HCT116 (cell line): Measurements from ENCODE around the gene KIF7.

Source experiments
- CBX3 ChIP-seq: IDR thresholded peaks from 2 replicates; pipeline ENCODE4 v1.6.1; 2012; ENCODE audit warnings: low read depth
- CEBPB ChIP-seq: IDR thresholded peaks from 2 replicates; pipeline ENCODE4 v1.6.1; 2012; ENCODE audit warnings: low read depth
- CTCF ChIP-seq, 3 experiments: fragments of 200-600 bp in 1 of 3; sonication (generic) in 1 of 3; IDR thresholded peaks in 2 of 3; conservative IDR thresholded peaks in 1 of 3; 2 replicates each; pipeline ENCODE4 v1.5.1; 2012 to 2017; ENCODE audit warnings: low read depth in 2 of 3, low read length in 2 of 3, antibody characterized with exemption in 1 of 3, borderline replicate concordance in 1 of 3, control low read depth in 1 of 3, mild to moderate bottlenecking in 1 of 3, mixed read lengths in 1 of 3, mixed run types in 1 of 3, moderate library complexity in 1 of 3; ENCODE audit not compliant: insufficient read depth in 1 of 3
- EZH2 ChIP-seq: fragments of 200-600 bp; sonication (generic); IDR thresholded peaks from 2 replicates; pipeline ENCODE4 v1.6.1; 2017; ENCODE audit warnings: antibody characterized with exemption, mixed run types
- EZH2phosphoT487 ChIP-seq: fragments of 200-600 bp; IDR thresholded peaks from 2 replicates; pipeline ENCODE4 v1.6.1; 2018; ENCODE audit warnings: antibody characterized with exemption, borderline replicate concordance
- POLR2A ChIP-seq: IDR thresholded peaks from 2 replicates; pipeline ENCODE4 v1.7.0; 2011; ENCODE audit warnings: borderline replicate concordance; ENCODE audit not compliant: insufficient read depth, insufficient read length; ENCODE audit errors: extremely low read depth
- POLR2AphosphoS5 ChIP-seq: IDR thresholded peaks from 2 replicates; pipeline ENCODE4 v1.6.1; 2011; ENCODE audit warnings: mild to moderate bottlenecking, low read depth, low read length, moderate library complexity
- SIN3A ChIP-seq: IDR thresholded peaks from 2 replicates; pipeline ENCODE4 v1.6.1; 2012; ENCODE audit warnings: low read depth
- TCF7L2 ChIP-seq: IDR thresholded peaks from 2 replicates; pipeline ENCODE4 v1.7.0; 2011; ENCODE audit warnings: borderline replicate concordance, inconsistent platforms; ENCODE audit not compliant: insufficient read depth, insufficient read length; ENCODE audit errors: extremely low read depth
- ZBTB33 ChIP-seq: IDR thresholded peaks from 2 replicates; pipeline ENCODE4 v1.6.1; 2011; ENCODE audit warnings: mild to moderate bottlenecking, low read length, moderate library complexity; ENCODE audit not compliant: insufficient replicate concordance; ENCODE audit errors: extremely low read depth
- TF ChIP-seq, protein P1 (sequence below): IDR thresholded peaks from 2 replicates; pipeline ENCODE4 v1.6.1; 2012

DNA sequence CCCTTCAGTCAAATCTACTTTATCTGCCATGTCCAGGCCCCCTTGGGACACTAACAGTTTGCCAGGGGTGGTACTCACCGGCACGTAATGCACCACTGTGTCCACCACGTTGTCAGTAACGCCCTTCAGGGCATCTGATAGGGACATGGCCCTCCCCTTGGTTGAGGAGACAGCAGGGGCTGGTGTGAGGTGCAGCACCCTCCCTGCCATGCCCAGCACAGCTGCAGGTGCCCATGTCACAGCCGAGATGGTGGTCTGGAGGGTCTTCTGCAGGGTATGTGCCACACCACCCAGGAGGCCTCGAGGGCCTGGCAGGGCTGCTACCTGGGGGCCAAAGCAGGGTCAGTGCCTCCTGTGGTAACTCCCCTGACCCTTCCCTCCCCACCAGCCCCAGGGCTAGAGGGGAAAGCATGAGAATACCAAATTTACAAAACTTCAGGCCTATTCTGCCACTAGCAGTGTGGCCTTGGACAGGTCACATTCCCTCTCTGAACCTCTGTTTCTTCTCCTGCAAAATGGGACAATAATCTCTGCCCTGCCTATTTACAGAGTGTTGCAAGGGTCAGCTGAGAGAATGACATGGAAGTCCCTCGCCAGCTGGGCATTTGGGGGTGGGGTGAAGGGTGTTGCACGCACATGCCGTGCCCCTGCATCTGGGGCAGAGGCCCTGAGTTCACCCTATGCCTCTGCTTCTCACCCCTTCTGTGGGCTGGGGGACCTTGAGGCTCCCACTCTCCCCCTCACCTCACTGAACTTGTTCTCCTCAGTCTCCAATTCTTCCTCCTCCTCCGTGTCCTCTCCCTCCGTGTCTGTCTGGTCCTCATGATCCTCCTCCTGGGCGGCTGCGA lies 11.8 kb upstream of the KIF7 start:
- TF ChIP-seq CTCF (IDR thresholded peaks at IDR 0.05 in 2 of 3, conservative IDR thresholded peaks at IDR 0.05 in 1 of 3; ENCODE audit: borderline replicate concordance in 1 of 3, insufficient read depth in 1 of 3, low read depth in 2 of 3, low read length in 2 of 3) = no peak
- TF ChIP-seq SIN3A = no peak
- TF ChIP-seq POLR2A = no peak
- no peak for TF ChIP-seq EZH2phosphoT487
- TF ChIP-seq EZH2 = no peak
- no peak for TF ChIP-seq POLR2AphosphoS5
- TF ChIP-seq TCF7L2 = no peak
- no peak for TF ChIP-seq CEBPB
- TF ChIP-seq, protein P1, sequence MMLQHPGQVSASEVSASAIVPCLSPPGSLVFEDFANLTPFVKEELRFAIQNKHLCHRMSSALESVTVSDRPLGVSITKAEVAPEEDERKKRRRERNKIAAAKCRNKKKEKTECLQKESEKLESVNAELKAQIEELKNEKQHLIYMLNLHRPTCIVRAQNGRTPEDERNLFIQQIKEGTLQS = no peak
- TF ChIP-seq CBX3 = no peak
- TF ChIP-seq ZBTB33 = no peak
